B cell (primary cell): ENCODE measurements around the gene HPS5. TPM values are rescaled to one million over a fixed set of nuclear protein-coding genes. Genes with fewer than 3 reads are reported as not detected.

Source experiments
- ATAC-seq: fragments of 200-7000 bp; cut with Tn5 transposase; one replicate; pipeline ENCODE4 v1.10.0; 2021; ENCODE audit warnings: low read depth, mild to moderate bottlenecking, moderate number of reproducible peaks, moderate library complexity
- CTCF ChIA-PET: fragments of 350-600 bp; sonication (Branson Sonifier 250); formaldehyde crosslinking; loops from one replicate; lab custom pipeline; 2021; ENCODE audit warnings: antibody characterized with exemption, inconsistent platforms; lab: Charles Lee
- POLR2A ChIA-PET: fragments of 350-600 bp; sonication (Branson Sonifier 250); formaldehyde crosslinking; loops from one replicate; lab custom pipeline; 2021; ENCODE audit warnings: antibody characterized with exemption; lab: Charles Lee
- DNase-seq: peaks from one replicate; pipeline ENCODE4 v3.0.0; 2013
- H2AFZ ChIP-seq: 2 replicates; pipeline ENCODE4 v1.6.1; 2012; ENCODE audit warnings: mild to moderate bottlenecking, low read depth, low read length; ENCODE audit not compliant: insufficient read depth, poor library complexity, severe bottlenecking
- H3K27ac ChIP-seq, 2 donors: 1 replicate in 1 of 2; 2 replicates in 1 of 2; pipeline ENCODE4 v1.5.1; 2012 to 2013; ENCODE audit warnings: low read length in 2 of 2, mild to moderate bottlenecking in 2 of 2, moderate library complexity in 1 of 2
- H3K27me3 ChIP-seq, 4 experiments: fragments of 200-600 bp in 1 of 4; sonication (generic) in 1 of 4; replicated peaks in 1 of 4; 1 replicate in 2 of 4; 2 replicates in 2 of 4; pipeline versions ENCODE4 v1.6.1 to v1.7.0; 2013 to 2016; ENCODE audit warnings: low read length in 3 of 4, mild to moderate bottlenecking in 2 of 4, mixed read lengths in 1 of 4, moderate library complexity in 1 of 4; ENCODE audit not compliant: insufficient read depth in 4 of 4, control insufficient read depth in 3 of 4; ENCODE audit errors: control extremely low read depth in 1 of 4
- H3K36me3 ChIP-seq, 2 experiments: replicated peaks in 1 of 2; 1 replicate in 1 of 2; 2 replicates in 1 of 2; pipeline versions ENCODE4 v1.6.1 to v1.7.1; 2013; ENCODE audit warnings: low read length in 1 of 2; ENCODE audit not compliant: insufficient read depth in 2 of 2, control insufficient read depth in 1 of 2; ENCODE audit errors: control extremely low read depth in 1 of 2, extremely low read depth in 1 of 2
- H3K4me1 ChIP-seq, 2 donors: fragments of 200-600 bp in 1 of 2; sonication (generic) in 1 of 2; 1 replicate in 1 of 2; 2 replicates in 1 of 2; pipeline versions ENCODE4 v1.5.1 to v1.6.1; 2013 to 2017; ENCODE audit warnings: low read length in 2 of 2; ENCODE audit not compliant: control insufficient read depth in 2 of 2, insufficient read depth in 2 of 2
- H3K4me2 ChIP-seq: replicated peaks from 2 replicates; pipeline ENCODE3; 2012; ENCODE audit warnings: mild to moderate bottlenecking, low read depth, low read length; ENCODE audit not compliant: poor library complexity, severe bottlenecking
- H3K4me3 ChIP-seq, 5 experiments: fragments of 200-600 bp in 1 of 5; sonication (generic) in 1 of 5; 1 replicate in 3 of 5; 2 replicates in 2 of 5; pipeline versions ENCODE4 v1.5.1 to v1.7.0; 2011 to 2016; ENCODE audit warnings: low read length in 4 of 5, mild to moderate bottlenecking in 4 of 5, low read depth in 2 of 5, control low read depth in 1 of 5, moderate library complexity in 1 of 5; ENCODE audit not compliant: insufficient read depth in 1 of 5; ENCODE audit errors: control extremely low read depth in 1 of 5, extremely low read depth in 1 of 5
- H3K79me2 ChIP-seq: fragments of 200-600 bp; sonication (generic); one replicate; pipeline ENCODE4 v1.6.0; 2016; ENCODE audit warnings: low read length; ENCODE audit not compliant: control insufficient read depth, insufficient read depth
- H3K9ac ChIP-seq: fragments of 200-600 bp; sonication (generic); 2 replicates; pipeline ENCODE4 v1.6.1; 2017; ENCODE audit warnings: mild to moderate bottlenecking, low read length, moderate library complexity
- H3K9me3 ChIP-seq, 3 donors: one replicate each; pipeline versions ENCODE4 v1.6.1 to v1.7.1; 2013; ENCODE audit warnings: low read length in 2 of 3; ENCODE audit not compliant: control insufficient read depth in 2 of 3, insufficient read depth in 1 of 3; ENCODE audit errors: control extremely low read depth in 1 of 3
- H4K20me1 ChIP-seq: 2 replicates; pipeline ENCODE4 v1.6.0; 2012; ENCODE audit warnings: mild to moderate bottlenecking, low read length; ENCODE audit not compliant: insufficient read depth, control insufficient read depth, poor library complexity, severe bottlenecking
- H3K27ac Mint-ChIP-seq: one replicate; pipeline ENCODE4 v1.8.0; 2021; ENCODE audit warnings: mixed read lengths
- H3K27me3 Mint-ChIP-seq: one replicate; pipeline ENCODE4 v1.8.0; 2021; ENCODE audit warnings: mixed read lengths
- H3K4me1 Mint-ChIP-seq: one replicate; pipeline ENCODE4 v1.8.0; 2021; ENCODE audit warnings: mixed read lengths
- H3K4me3 Mint-ChIP-seq: one replicate; pipeline ENCODE4 v1.8.0; 2021; ENCODE audit warnings: mixed read lengths
- H3K9me3 Mint-ChIP-seq: one replicate; pipeline ENCODE4 v1.8.0; 2022; ENCODE audit warnings: mixed read lengths; ENCODE audit not compliant: insufficient read depth
- CTCF ChIP-seq: fragments of 200-600 bp; IDR thresholded peaks from one replicate; pipeline ENCODE4 v1.8.0; 2022; ENCODE audit warnings: antibody characterized with exemption, mild to moderate bottlenecking
- EZH2 ChIP-seq: IDR thresholded peaks from 2 replicates; pipeline ENCODE4 v1.6.1; 2012; ENCODE audit warnings: borderline replicate concordance, low read depth, mild to moderate bottlenecking, moderate library complexity, low read length; ENCODE audit not compliant: insufficient read depth, poor library complexity, severe bottlenecking
- WGBS: methylation state at CpG from one replicate; pipeline ENCODE4 v1.1.5; 2013; ENCODE audit warnings: missing lambda C conversion rate; ENCODE audit not compliant: insufficient coverage; 5-methylcytosine and 5-hydroxymethylcytosine counted together
- intact Hi-C: fragments of 100-400 bp; cut with micrococcal nuclease; formaldehyde crosslinking; loops from one replicate; pipeline ENCODE4 v1.10.0; 2022
- polyA plus RNA-seq: library from polyadenylated mRNA; depleted of rRNA; stranded (reverse); fragments of >200 nt; gene quantifications from 2 replicates; pipeline ENCODE4 v1.2.3, GENCODE V29; 2012
- total RNA-seq, 2 donors: library from RNA; stranded (reverse); fragments of 120-200 nt in 1 of 2; gene quantifications; 1 replicate in 1 of 2; 2 replicates in 1 of 2; pipeline versions ENCODE4 v1.2.3 to v1.2.4, GENCODE V29; 2013 to 2022

HPS5 gene
- total and polyA plus RNA-seq, 2 donors (not counting 1 experiment from before 2014, with no cell fraction given) = 15.2 to 31.3 TPM

GRCh38 chr11:18239655-18240054 is 82.3 kb downstream of the HPS5 start:
- peaks cover 2 to 6% (median 5%) of the 10 kb centered on the region in 3 donors for H3K9me3 ChIP-seq
- H2AFZ ChIP-seq = no peak overlapping the region
- no CpG with 5 or more reads among the region's 1 CpG for WGBS
- H3K36me3 ChIP-seq = no peaks in the 10 kb centered on the region
- Mint-ChIP-seq H3K27ac (no peak overlapping the region), H3K27me3 (peaks cover 27% of the 10 kb centered on the region), H3K9me3 (peaks cover 2% of the 10 kb centered on the region), H3K4me1 (peaks cover 3% of the 10 kb centered on the region), H3K4me3 (no peak overlapping the region)
- ChIA-PET POLR2A (no interaction called here), CTCF (no interaction called here)
- H3K79me2 ChIP-seq = no peaks in the 10 kb centered on the region
- peaks cover 0 to 10% (median 7%) of the 10 kb centered on the region in 4 experiments for H3K27me3 ChIP-seq
- ATAC-seq (no peak), DNase-seq (no peak)
- H3K27ac ChIP-seq = no peak overlapping the region
- H3K9ac ChIP-seq = no peak overlapping the region
- H3K4me3 ChIP-seq = no peak overlapping the region
- peaks cover 0 to 3% of the 10 kb centered on the region in 2 donors for H3K4me1 ChIP-seq
- intact Hi-C loops = loop anchor here (5.0 to 10.0 kb wide), 3 partner anchors 43 to 493 kb away; partner anchors contain the start of gene TSG101
- TF ChIP-seq EZH2 (no peak), CTCF (no peak)
- no peaks in the 10 kb centered on the region for H4K20me1 ChIP-seq
- H3K4me2 ChIP-seq = no peak overlapping the region

GRCh38 chr11:18236664-18237356 is 85.1 kb downstream of the HPS5 start, which contains the start of gene SAA4:
TSS of gene SAA4 (minus strand) at chr11:18236802. CDS start at chr11:18235926, 876 bp downstream.
- intact Hi-C loops = no loop called here
- TF ChIP-seq EZH2 (no peak), CTCF (no peak)
- Mint-ChIP-seq H3K4me1 (no peaks in the 10 kb centered on the region), H3K27me3 (peaks cover 31% of the 10 kb centered on the region), H3K9me3 (no peaks in the 10 kb centered on the region), H3K27ac (no peak within 1 kb of the TSS), H3K4me3 (no peak within 1 kb of the TSS)
- Histone ChIP-seq H3K36me3 (no peaks in the 10 kb centered on the region), H3K79me2 (no peaks in the 10 kb centered on the region), H4K20me1 (no peaks in the 10 kb centered on the region), H3K9ac (no peak within 1 kb of the TSS), H3K9me3 (peaks cover 0 to 1% (median 0%) of the 10 kb centered on the region in 3 donors), H3K27me3 (peaks cover 0 to 10% (median 7%) of the 10 kb centered on the region in 4 experiments), H2AFZ (no peak within 1 kb of the TSS), H3K4me1 (no peaks in the 10 kb centered on the region), H3K4me2 (no peak within 1 kb of the TSS), H3K27ac (no peak within 1 kb of the TSS), H3K4me3 (no peak within 1 kb of the TSS)
- DNase-seq = no peak
- ChIA-PET CTCF (no interaction called here), POLR2A (no interaction called here)
- WGBS = 71% methylated on average over 1 of the region's 2 CpGs
- no peak for ATAC-seq
